Activated B cell treated with CpG ODN at 0.5 μM for 24 hours (primary cell): ENCODE measurements around the gene PCDHA6. TPM values are rescaled to one million over a fixed set of nuclear protein-coding genes. Genes with fewer than 3 reads are reported as not detected.

Source experiments
- ATAC-seq: fragments of 200-7000 bp; cut with Tn5 transposase; one replicate; pipeline ENCODE4 v1.10.0; 2021; ENCODE audit warnings: low read depth, mild to moderate bottlenecking, moderate library complexity
- CTCF ChIA-PET: fragments of 350-600 bp; sonication (Branson Sonifier 250); formaldehyde crosslinking; loops from one replicate; lab custom pipeline; 2021; ENCODE audit warnings: antibody characterized with exemption; lab: Charles Lee
- POLR2A ChIA-PET: fragments of 350-600 bp; sonication (Branson Sonifier 250); formaldehyde crosslinking; loops from one replicate; lab custom pipeline; 2021; ENCODE audit warnings: antibody characterized with exemption; lab: Charles Lee
- DNase-seq: peaks from one replicate; pipeline ENCODE4 v3.0.0; 2022
- H3K27ac Mint-ChIP-seq: one replicate; pipeline ENCODE4 v1.8.0; 2020; ENCODE audit warnings: mixed read lengths
- H3K27me3 Mint-ChIP-seq: one replicate; pipeline ENCODE4 v1.8.0; 2021; ENCODE audit warnings: mixed read lengths
- H3K36me3 Mint-ChIP-seq: one replicate; pipeline ENCODE4 v1.8.0; 2021; ENCODE audit warnings: low read depth, mixed read lengths
- H3K4me1 Mint-ChIP-seq: one replicate; pipeline ENCODE4 v1.8.0; 2021; ENCODE audit warnings: mixed read lengths
- H3K4me3 Mint-ChIP-seq: one replicate; pipeline ENCODE4 v1.8.0; 2020; ENCODE audit warnings: mild to moderate bottlenecking, mixed read lengths
- H3K9me3 Mint-ChIP-seq: one replicate; pipeline ENCODE4 v1.8.0; 2020; ENCODE audit warnings: mixed read lengths
- intact Hi-C: fragments of 100-400 bp; cut with micrococcal nuclease; formaldehyde crosslinking; loops from one replicate; pipeline ENCODE4 v1.15.1; 2024
- total RNA-seq: library from RNA; stranded (reverse); gene quantifications from 2 replicates; pipeline ENCODE4 v1.2.3, GENCODE V29; 2022
- TF ChIP-seq, protein P1 (sequence below): fragments of 200-600 bp; IDR thresholded peaks from one replicate; pipeline ENCODE4 v1.8.0; 2022; ENCODE audit warnings: antibody characterized with exemption, mild to moderate bottlenecking

PCDHA6 gene
- total RNA-seq, 1 donor from 2014 or later = not detected

DNA sequence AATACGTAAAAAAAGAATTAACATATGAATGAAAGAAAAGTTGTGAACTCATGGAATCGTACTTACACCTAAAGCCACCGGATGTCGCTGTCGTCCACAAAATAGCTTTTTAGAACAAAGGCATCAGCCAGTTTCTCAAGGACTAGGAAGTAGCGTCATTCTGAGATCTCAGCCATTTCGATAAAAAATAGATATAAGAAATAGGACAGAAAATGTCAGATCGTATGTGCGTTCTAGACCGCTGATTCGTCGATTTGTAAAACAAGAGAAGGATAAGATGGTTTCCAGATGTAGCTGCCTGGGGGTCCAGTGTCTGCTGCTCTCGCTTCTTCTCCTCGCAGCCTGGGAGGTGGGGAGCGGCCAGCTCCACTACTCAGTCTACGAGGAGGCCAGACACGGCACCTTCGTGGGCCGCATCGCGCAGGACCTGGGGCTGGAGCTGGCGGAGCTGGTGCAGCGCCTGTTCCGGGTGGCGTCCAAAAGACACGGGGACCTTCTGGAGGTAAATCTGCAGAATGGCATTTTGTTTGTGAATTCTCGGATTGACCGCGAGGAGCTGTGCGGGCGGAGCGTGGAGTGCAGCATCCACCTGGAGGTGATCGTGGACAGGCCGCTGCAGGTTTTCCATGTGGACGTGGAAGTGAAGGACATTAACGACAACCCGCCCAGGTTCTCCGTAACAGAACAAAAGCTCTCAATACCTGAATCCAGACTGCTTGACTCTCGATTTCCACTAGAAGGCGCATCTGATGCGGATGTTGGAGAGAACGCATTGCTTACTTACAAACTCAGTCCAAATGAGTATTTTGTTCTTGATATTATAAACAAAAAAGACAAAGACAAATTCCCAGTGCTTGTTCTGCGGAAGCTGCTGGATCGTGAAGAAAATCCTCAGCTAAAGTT, 28.3 kb downstream of the PCDHA6 start, which contains the start of gene PCDHA10:
Gene PCDHA10, plus strand, starts transcription at position 126 of the 903 bp plus-strand sequence. Its CDS starts 152 bp downstream, at position 278.
- Mint-ChIP-seq H3K36me3 (no peaks in the 10 kb centered on the region), H3K27ac (no peak within 1 kb of the TSS), H3K27me3 (no peaks in the 10 kb centered on the region), H3K4me3 (no peak within 1 kb of the TSS), H3K4me1 (no peaks in the 10 kb centered on the region), H3K9me3 (peaks cover 3% of the 10 kb centered on the region)
- no peak for ATAC-seq
- intact Hi-C loops = no loop called here
- TF ChIP-seq, protein P1, sequence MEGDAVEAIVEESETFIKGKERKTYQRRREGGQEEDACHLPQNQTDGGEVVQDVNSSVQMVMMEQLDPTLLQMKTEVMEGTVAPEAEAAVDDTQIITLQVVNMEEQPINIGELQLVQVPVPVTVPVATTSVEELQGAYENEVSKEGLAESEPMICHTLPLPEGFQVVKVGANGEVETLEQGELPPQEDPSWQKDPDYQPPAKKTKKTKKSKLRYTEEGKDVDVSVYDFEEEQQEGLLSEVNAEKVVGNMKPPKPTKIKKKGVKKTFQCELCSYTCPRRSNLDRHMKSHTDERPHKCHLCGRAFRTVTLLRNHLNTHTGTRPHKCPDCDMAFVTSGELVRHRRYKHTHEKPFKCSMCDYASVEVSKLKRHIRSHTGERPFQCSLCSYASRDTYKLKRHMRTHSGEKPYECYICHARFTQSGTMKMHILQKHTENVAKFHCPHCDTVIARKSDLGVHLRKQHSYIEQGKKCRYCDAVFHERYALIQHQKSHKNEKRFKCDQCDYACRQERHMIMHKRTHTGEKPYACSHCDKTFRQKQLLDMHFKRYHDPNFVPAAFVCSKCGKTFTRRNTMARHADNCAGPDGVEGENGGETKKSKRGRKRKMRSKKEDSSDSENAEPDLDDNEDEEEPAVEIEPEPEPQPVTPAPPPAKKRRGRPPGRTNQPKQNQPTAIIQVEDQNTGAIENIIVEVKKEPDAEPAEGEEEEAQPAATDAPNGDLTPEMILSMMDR = no peak
- DNase-seq = no peak
- ChIA-PET CTCF (no interaction called here), POLR2A (no interaction called here)

DNA sequence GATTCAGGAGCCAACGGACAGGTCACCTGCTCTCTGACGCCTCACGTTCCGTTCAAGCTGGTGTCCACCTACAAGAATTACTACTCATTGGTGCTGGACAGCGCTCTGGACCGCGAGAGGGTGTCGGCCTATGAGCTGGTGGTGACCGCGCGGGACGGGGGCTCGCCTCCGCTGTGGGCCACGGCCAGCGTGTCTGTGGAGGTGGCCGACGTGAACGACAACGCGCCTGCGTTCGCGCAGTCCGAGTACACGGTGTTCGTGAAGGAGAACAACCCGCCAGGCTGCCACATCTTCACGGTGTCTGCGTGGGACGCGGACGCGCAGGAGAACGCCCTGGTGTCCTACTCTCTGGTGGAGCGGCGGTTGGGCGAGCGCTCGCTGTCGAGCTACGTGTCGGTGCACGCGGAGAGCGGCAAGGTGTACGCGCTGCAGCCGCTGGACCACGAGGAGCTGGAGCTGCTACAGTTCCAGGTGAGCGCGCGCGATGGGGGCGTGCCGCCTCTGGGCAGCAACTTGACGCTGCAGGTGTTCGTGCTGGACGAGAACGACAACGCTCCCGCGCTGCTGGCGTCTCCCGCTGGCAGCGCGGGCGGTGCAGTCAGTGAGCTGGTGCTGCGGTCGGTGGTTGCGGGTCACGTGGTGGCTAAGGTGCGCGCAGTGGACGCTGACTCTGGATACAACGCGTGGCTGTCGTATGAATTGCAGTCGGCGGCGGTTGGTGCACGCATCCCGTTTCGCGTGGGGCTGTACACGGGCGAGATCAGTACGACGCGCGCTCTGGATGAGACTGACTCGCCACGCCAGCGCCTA, 29.6 kb downstream of the PCDHA6 start:
- Mint-ChIP-seq H3K27me3 (no peaks in the 10 kb centered on the region), H3K27ac (no peak overlapping the region), H3K9me3 (peaks cover 3% of the 10 kb centered on the region), H3K36me3 (no peaks in the 10 kb centered on the region), H3K4me1 (no peaks in the 10 kb centered on the region), H3K4me3 (no peak overlapping the region)
- intact Hi-C loops = no loop called here
- POLR2A ChIA-PET = no interaction called here
- ATAC-seq (no peak), DNase-seq (no peak)
- TF ChIP-seq, protein P1 = no peak
- CTCF ChIA-PET = no interaction called here

DNA sequence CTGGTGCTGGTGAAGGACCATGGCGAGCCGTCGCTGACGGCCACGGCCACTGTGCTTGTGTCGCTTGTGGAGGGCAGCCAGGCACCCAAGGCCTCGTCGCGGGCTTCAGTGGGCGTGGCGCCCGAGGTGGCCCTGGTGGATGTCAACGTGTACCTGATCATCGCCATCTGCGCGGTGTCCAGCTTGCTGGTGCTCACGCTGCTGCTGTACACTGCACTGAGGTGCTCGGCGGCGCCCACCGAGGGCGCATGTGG, 30.2 kb downstream of the PCDHA6 start:
- ATAC-seq = no peak
- TF ChIP-seq, protein P1 = no peak
- H3K9me3 Mint-ChIP-seq = peaks cover 3% of the 10 kb centered on the region
- POLR2A ChIA-PET = no interaction called here
- intact Hi-C loops = no loop called here
- CTCF ChIA-PET = no interaction called here
- no peak for DNase-seq
- no peak overlapping the region for H3K27ac Mint-ChIP-seq
- no peak overlapping the region for H3K4me3 Mint-ChIP-seq
- H3K36me3 Mint-ChIP-seq = no peaks in the 10 kb centered on the region
- H3K27me3 Mint-ChIP-seq = no peaks in the 10 kb centered on the region
- no peaks in the 10 kb centered on the region for H3K4me1 Mint-ChIP-seq

- ChIA-PET POLR2A (no interaction called here), CTCF (no interaction called here)
- intact Hi-C loops = loop anchor here (10.0 kb wide), 1 partner anchor 242 kb away; the partner anchor contains the start of gene PCDHB3
- H3K4me3 Mint-ChIP-seq = no peak overlapping the region
- H3K36me3 Mint-ChIP-seq = no peaks in the 10 kb centered on the region
- H3K9me3 Mint-ChIP-seq = no peaks in the 10 kb centered on the region
- DNase-seq (no peak), ATAC-seq (no peak)
- H3K4me1 Mint-ChIP-seq = no peaks in the 10 kb centered on the region
- TF ChIP-seq, protein P1 = no peak
- H3K27ac Mint-ChIP-seq = no peak overlapping the region
- peaks cover 5% of the 10 kb centered on the region for H3K27me3 Mint-ChIP-seq
These were observed 34.9 kb downstream of the PCDHA6 start for GRCh38 chr5:140862441-140863295.
